Esophagus mucosa (tissue), 1 donor: ENCODE data around the gene AMMECR1. TPM values are rescaled to one million over a fixed set of nuclear protein-coding genes. Genes with fewer than 3 reads are reported as not detected.
A peak's percentile ranks its signal among the peaks of the same experiment; 100 is the strongest.
"Not testable (repeated sequence)": the region's sequence is repeated elsewhere in the genome, so short reads cannot be mapped to it uniquely, and the experiment has no call there.

Experiments used
- ATAC-seq: fragments of 200-7000 bp; cut with Tn5 transposase; one replicate; pipeline ENCODE4 v1.9.1; 2020
- total RNA-seq: library from RNA; stranded (reverse); gene quantifications from one replicate; pipeline ENCODE4 v1.2.4, GENCODE V29; 2023
- donor health status: DM: yes; HTN: yes; CAD: no.

Gene AMMECR1
- total RNA-seq, 1 donor from 2014 or later, result 17.5 TPM

GRCh38 chrX:110163488-110163887 is 154.4 kb downstream of the AMMECR1 start:
- no peak for ATAC-seq

DNA sequence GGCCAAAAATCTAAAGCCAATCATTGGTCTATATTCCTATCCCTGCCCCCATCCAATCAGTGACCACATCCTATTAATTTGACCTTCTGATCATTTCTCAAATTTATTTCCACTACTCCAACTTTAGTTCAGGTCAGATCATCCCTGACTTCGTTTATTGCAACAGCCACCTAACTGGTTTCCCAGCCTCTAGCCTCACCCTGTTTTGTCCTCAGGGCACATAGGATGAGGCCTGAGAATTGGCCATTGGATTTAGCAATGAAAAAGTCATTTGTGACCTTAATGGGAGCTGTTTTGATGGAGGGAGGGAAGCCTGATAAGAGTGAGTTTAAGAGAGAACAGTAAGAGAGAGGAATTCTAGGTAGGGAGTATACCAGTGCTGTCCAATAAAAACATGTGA is 155.0 kb downstream of the AMMECR1 start:
- peak; percentile 53 for ATAC-seq

DNA sequence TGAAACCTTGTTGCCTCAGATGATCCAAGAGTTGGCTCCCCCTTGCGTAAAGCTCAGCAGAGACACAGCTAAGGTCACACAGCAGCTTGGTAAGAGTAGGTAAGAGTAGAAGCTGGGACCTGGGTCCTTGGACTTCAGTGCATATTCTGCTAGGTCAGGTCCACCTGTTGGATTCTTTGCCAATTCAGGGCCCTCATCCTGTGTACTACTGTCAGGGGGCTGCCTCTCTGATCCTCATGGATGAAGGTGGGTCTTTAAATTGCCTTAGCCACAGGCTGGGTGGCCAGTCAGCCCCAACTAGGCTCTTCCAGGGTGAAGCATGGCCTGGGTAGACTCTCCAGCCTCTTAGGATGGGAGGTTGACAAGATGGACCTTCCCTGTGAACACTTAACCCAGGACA is 155.8 kb downstream of the AMMECR1 start:
- no peak for ATAC-seq

DNA sequence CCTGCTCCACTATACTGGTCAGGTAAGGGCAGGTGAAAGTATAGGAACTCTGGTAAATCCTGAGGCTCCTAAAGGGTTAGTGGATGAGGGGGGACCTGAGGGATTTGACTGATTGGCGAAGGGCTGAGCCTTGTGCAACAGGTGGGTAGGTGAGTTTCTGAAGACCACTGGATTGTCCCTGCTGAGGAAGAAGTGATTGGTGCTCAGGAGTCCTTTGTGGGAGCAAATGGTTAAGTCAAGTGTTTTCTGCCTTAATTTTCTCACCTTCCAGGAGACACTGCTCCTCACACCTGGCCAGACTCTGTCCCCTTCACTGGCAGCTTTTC is 156.6 kb downstream of the AMMECR1 start:
- ATAC-seq, result no peak

GRCh38 chrX:110159865-110160264 is 158.0 kb downstream of the AMMECR1 start:
- no peak for ATAC-seq

GRCh38 chrX:110159235-110159634 is 158.7 kb downstream of the AMMECR1 start:
- ATAC-seq, result no peak

- no peak for ATAC-seq
Observed at GRCh38 chrX:110157444-110157843, 160.4 kb downstream of the AMMECR1 start.

DNA sequence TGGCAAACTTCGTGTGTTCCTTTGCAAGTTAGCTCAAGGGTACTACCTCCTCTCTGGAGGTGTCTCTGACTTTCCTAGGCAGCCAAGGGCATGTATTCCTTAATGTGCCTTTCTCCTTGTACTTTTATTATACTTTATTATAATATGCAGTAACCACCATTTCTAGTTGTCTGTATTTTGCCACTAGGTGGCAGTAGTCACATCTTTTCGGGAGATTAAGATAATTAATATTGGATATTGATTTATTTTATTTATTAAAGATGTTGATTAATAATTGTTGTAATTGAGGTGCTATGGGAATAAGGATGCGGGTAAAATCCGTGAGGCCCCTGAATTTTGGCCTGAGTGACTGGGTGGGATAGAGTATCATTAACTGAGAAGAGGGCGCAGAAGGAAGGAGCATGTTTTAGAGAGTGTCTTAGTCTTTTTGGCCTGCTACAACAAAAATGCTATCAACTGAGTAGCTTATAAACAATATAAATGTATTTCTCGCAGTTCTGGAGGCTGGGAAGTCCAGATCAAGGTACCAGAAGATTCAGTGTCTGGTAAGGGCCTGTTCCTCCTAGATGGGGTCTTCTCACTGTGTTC is 161.6 kb downstream of the AMMECR1 start:
- ATAC-seq, result no peak

DNA sequence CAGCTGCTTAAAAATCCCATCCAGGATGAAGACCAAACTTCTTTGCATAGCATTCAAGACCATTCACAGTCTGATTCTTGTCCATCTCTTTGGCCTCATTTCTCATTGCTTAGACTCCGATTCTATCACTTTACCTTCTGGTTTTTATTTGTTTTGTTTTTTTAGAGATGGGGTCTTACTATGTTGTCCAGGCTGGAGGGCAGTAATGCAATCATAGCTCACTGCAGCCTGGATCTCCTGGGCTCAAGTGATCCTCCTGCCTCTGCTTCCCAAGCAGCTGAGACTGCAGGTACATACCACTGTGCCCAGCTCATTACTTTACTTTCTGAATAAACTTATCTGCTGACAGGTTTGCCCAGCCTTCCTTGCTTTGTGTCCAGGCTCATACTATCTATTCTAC is 162.1 kb downstream of the AMMECR1 start:
- no peak for ATAC-seq

- ATAC-seq, result not testable (repeated sequence)
Observed at GRCh38 chrX:110154328-110154727, 163.6 kb downstream of the AMMECR1 start.

DNA sequence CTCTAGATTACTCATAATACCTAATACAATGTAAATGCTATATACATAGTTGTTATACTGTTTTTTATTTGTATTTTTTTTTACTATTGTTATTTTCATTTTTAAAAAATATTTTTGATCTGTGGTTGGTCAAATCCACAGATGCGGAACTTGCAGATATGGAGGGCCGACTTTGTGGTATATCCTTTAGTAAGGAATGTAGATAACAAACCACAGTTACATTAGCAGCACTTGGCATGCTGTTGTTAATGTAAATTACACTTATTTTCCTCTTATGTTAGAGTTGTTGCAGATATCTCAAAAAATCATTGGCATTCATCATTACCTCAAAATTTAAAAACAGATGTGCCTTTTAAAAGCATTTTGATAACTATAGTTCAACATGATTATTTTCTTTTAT is 164.0 kb downstream of the AMMECR1 start:
- ATAC-seq, result no peak

DNA sequence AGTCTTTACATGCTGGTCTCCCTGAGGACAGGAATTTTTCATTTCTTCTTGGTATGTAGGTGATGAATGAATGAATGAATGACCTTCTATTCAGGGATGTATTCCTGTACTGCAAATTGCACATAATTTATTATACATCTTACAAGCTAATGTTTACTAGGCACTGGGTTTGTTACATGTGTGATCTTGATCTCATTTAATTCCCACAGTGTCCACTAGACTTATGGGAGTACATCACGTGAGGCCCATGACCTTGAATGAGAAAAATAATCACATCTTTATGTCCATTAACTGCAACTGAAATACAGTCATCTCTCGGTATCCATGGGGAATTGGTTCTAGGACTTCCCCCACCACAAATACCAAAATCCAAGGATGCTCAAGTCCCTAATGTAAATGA is 164.6 kb downstream of the AMMECR1 start:
- no peak for ATAC-seq

GRCh38 chrX:110146521-110146920 is 171.4 kb downstream of the AMMECR1 start:
- ATAC-seq, result no peak

GRCh38 chrX:110145854-110146253 is 172.0 kb downstream of the AMMECR1 start:
- ATAC-seq, result no peak

DNA sequence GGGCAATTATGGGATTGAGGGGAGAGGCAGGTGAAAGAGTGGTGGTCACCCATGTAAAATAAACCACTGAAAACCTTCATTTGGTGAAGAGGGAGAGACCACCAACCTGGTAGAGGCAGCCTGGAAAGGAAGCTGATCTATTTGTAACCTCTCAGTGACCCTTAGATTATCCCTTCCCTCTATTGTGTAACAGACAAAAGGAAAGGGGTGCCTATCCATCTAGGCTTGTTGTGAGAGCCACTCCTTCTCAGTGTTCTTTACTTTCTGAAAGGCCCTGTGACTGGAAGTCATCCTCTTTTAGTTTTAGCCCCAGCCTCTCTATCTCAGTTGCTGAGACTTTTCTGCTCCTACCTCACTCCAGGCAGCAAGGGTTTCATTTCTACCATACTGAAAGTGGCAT is 172.6 kb downstream of the AMMECR1 start:
- no peak for ATAC-seq

Other genes with a start within 250 kb of the AMMECR1 start
- not detected for gene RTL9, start 40.8 kb upstream of the AMMECR1 start, total RNA-seq